ENCODE results near the gene SRM.
"Not testable (repeated sequence)": the region's sequence is repeated elsewhere in the genome, so short reads cannot be mapped to it uniquely, and the experiment has no call there.

The SRM gene

DNA sequence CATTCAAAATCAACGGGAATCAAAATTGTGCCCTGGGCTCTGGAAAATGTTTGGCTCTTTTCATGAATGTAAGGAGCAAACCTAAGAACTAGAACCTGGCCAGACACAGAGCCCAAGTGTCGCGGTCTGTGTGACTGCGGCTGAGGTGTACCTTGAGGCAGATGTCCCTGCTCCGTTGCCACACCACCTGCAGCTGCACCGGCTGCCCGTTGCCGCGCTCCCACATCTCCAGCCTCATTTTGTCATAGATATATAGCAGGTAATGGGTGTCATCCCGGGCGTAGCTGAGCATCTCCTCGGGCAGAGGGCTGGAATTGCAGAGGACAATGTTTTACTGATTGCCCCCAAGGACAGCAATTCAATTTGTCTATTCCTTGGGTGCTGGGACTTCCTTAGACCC is 21.1 kb upstream of the SRM start:
- H3K36me3 ChIP-seq (ENCODE audit: insufficient read depth, low read length) = peaks cover 64% of the 10 kb centered on the region
- no peaks in the 10 kb centered on the region for H3K79me2 ChIP-seq (ENCODE audit: insufficient read depth, low read length)
- H3K9me3 ChIP-seq (ENCODE audit: low read length) = no peaks in the 10 kb centered on the region
- TF ChIP-seq EZH2 (IDR thresholded peaks at IDR 0.05; ENCODE audit: borderline replicate concordance, low read length) = no peak
- TF ChIP-seq, protein P1, sequence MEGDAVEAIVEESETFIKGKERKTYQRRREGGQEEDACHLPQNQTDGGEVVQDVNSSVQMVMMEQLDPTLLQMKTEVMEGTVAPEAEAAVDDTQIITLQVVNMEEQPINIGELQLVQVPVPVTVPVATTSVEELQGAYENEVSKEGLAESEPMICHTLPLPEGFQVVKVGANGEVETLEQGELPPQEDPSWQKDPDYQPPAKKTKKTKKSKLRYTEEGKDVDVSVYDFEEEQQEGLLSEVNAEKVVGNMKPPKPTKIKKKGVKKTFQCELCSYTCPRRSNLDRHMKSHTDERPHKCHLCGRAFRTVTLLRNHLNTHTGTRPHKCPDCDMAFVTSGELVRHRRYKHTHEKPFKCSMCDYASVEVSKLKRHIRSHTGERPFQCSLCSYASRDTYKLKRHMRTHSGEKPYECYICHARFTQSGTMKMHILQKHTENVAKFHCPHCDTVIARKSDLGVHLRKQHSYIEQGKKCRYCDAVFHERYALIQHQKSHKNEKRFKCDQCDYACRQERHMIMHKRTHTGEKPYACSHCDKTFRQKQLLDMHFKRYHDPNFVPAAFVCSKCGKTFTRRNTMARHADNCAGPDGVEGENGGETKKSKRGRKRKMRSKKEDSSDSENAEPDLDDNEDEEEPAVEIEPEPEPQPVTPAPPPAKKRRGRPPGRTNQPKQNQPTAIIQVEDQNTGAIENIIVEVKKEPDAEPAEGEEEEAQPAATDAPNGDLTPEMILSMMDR (IDR thresholded peaks at IDR 0.05; ENCODE audit: low read length) = no peak
- no peaks in the 10 kb centered on the region for H3K9me2 ChIP-seq (ENCODE audit: low read depth, low read length)
- H3K27ac ChIP-seq (ENCODE audit: low read depth, low read length, poor library complexity, severe bottlenecking) = no peak overlapping the region
- H3K4me1 ChIP-seq (ENCODE audit: insufficient read depth, low read length, severe bottlenecking) = no peaks in the 10 kb centered on the region
- H3F3A ChIP-seq (ENCODE audit: insufficient read depth, low read length) = no peaks in the 10 kb centered on the region
- no peaks in the 10 kb centered on the region for H4K20me1 ChIP-seq (ENCODE audit: insufficient read depth, low read length)
- no peak overlapping the region for H3K4me3 ChIP-seq (ENCODE audit: low read depth, low read length, poor library complexity, severe bottlenecking)
- no peaks in the 10 kb centered on the region for H3K27me3 ChIP-seq (ENCODE audit: insufficient read depth, low read length)
- no peak overlapping the region for H3K9ac ChIP-seq (ENCODE audit: low read length)
- no peak overlapping the region for H2AFZ ChIP-seq (ENCODE audit: low read length)
- H3K4me2 ChIP-seq (ENCODE audit: low read length) = no peak overlapping the region

GRCh38 chr1:11078631-11079030 is 18.8 kb upstream of the SRM start:
- Histone ChIP-seq H3K9me2 (ENCODE audit: low read depth, low read length) (no peaks in the 10 kb centered on the region), H3K27ac (ENCODE audit: low read depth, low read length, poor library complexity, severe bottlenecking) (no peak overlapping the region), H3K36me3 (ENCODE audit: insufficient read depth, low read length) (peaks cover 83% of the 10 kb centered on the region), H2AFZ (ENCODE audit: low read length) (no peak overlapping the region), H3K4me3 (ENCODE audit: low read depth, low read length, poor library complexity, severe bottlenecking) (no peak overlapping the region), H4K20me1 (ENCODE audit: insufficient read depth, low read length) (no peaks in the 10 kb centered on the region), H3K79me2 (ENCODE audit: insufficient read depth, low read length) (no peaks in the 10 kb centered on the region), H3K9ac (ENCODE audit: low read length) (no peak overlapping the region), H3K9me3 (ENCODE audit: low read length) (no peaks in the 10 kb centered on the region), H3K27me3 (ENCODE audit: insufficient read depth, low read length) (no peaks in the 10 kb centered on the region), H3F3A (ENCODE audit: insufficient read depth, low read length) (no peaks in the 10 kb centered on the region), H3K4me2 (ENCODE audit: low read length) (no peak overlapping the region), H3K4me1 (ENCODE audit: insufficient read depth, low read length, severe bottlenecking) (no peaks in the 10 kb centered on the region)
- TF ChIP-seq EZH2 (IDR thresholded peaks at IDR 0.05; ENCODE audit: borderline replicate concordance, low read length) = no peak
- TF ChIP-seq, protein P1 (IDR thresholded peaks at IDR 0.05; ENCODE audit: low read length) = no peak

GRCh38 chr1:11073398-11073797 is 13.6 kb upstream of the SRM start:
- not testable (repeated sequence) for H3K4me2 ChIP-seq (ENCODE audit: low read length); H2AFZ ChIP-seq (ENCODE audit: low read length); H4K20me1 ChIP-seq (ENCODE audit: insufficient read depth, low read length); H3K27ac ChIP-seq (ENCODE audit: low read depth, low read length, poor library complexity, severe bottlenecking); H3K9ac ChIP-seq (ENCODE audit: low read length); H3K4me3 ChIP-seq (ENCODE audit: low read depth, low read length, poor library complexity, severe bottlenecking); H3K27me3 ChIP-seq (ENCODE audit: insufficient read depth, low read length); H3F3A ChIP-seq (ENCODE audit: insufficient read depth, low read length); H3K9me2 ChIP-seq (ENCODE audit: low read depth, low read length); H3K9me3 ChIP-seq (ENCODE audit: low read length); H3K79me2 ChIP-seq (ENCODE audit: insufficient read depth, low read length)
- peaks cover 16% of the 10 kb centered on the region for H3K4me1 ChIP-seq (ENCODE audit: insufficient read depth, low read length, severe bottlenecking)
- H3K36me3 ChIP-seq (ENCODE audit: insufficient read depth, low read length) = peaks cover 91% of the 10 kb centered on the region

DNA sequence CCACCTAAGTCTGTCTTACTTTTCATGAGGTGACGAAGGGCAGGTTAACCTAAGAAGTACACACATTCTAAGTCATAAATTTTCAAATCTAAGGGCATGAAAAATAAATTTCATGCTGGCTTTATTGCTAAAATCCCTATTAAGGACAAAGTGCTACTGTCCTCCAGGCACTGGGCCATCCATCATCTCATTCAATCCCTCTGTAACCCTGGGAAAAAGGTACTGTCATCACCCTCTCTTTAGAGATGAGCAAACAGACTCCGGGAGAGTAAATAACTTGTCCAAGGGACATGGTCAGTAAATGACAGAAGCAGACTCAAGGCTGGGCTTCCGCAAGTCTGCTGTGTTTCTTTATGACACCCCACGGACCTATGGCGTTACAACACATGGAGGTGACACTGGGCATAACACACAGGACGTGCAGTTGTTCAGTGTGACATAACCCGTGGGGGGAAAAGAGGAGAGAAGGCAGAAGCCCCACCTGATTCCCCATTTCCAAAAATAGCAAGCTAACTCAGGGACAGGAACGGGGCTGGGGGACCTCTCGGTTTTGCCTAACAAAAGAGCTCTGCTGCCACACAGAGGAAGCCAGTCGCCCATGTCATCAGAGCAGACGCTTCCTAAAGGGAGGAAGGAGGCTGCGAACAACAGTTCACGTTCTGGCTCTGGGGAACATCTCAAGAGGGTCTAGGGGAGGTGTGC is 12.5 kb upstream of the SRM start:
- H2AFZ ChIP-seq (ENCODE audit: low read length) = no peak overlapping the region
- H3K27ac ChIP-seq (ENCODE audit: low read depth, low read length, poor library complexity, severe bottlenecking) = peak overlapping the region; percentile 60
- peak overlapping the region; percentile 17; the same call in 1 of the 2 replicates for H3K4me2 ChIP-seq (ENCODE audit: low read length)
- no peaks in the 10 kb centered on the region for H3F3A ChIP-seq (ENCODE audit: insufficient read depth, low read length)
- H3K9me2 ChIP-seq (ENCODE audit: low read depth, low read length) = no peaks in the 10 kb centered on the region
- no peaks in the 10 kb centered on the region for H3K27me3 ChIP-seq (ENCODE audit: insufficient read depth, low read length)
- no peak for TF ChIP-seq EZH2 (IDR thresholded peaks at IDR 0.05; ENCODE audit: borderline replicate concordance, low read length)
- TF ChIP-seq, protein P1 (IDR thresholded peaks at IDR 0.05; ENCODE audit: low read length) = peak; percentile 41; the same call in 1 of the 2 replicates
- H3K4me3 ChIP-seq (ENCODE audit: low read depth, low read length, poor library complexity, severe bottlenecking) = no peak overlapping the region
- no peaks in the 10 kb centered on the region for H3K79me2 ChIP-seq (ENCODE audit: insufficient read depth, low read length)
- peaks cover 94% of the 10 kb centered on the region for H3K36me3 ChIP-seq (ENCODE audit: insufficient read depth, low read length)
- no peaks in the 10 kb centered on the region for H3K9me3 ChIP-seq (ENCODE audit: low read length)
- no peaks in the 10 kb centered on the region for H4K20me1 ChIP-seq (ENCODE audit: insufficient read depth, low read length)
- no peak overlapping the region; the same call in 1 of the 2 replicates for H3K9ac ChIP-seq (ENCODE audit: low read length)
- H3K4me1 ChIP-seq (ENCODE audit: insufficient read depth, low read length, severe bottlenecking) = peaks cover 16% of the 10 kb centered on the region
